ENCODE measurements around the gene POR. TPM values are rescaled to one million over a fixed set of nuclear protein-coding genes. Genes with fewer than 3 reads are reported as not detected.
A peak's percentile ranks its signal among the peaks of the same experiment; 100 is the strongest.
"Not testable (repeated sequence)": the region's sequence is repeated elsewhere in the genome, so short reads cannot be mapped to it uniquely, and the experiment has no call there.

Gene POR
- total RNA-seq, 1 donor, result 90.7 TPM

- TF ChIP-seq, protein P1, sequence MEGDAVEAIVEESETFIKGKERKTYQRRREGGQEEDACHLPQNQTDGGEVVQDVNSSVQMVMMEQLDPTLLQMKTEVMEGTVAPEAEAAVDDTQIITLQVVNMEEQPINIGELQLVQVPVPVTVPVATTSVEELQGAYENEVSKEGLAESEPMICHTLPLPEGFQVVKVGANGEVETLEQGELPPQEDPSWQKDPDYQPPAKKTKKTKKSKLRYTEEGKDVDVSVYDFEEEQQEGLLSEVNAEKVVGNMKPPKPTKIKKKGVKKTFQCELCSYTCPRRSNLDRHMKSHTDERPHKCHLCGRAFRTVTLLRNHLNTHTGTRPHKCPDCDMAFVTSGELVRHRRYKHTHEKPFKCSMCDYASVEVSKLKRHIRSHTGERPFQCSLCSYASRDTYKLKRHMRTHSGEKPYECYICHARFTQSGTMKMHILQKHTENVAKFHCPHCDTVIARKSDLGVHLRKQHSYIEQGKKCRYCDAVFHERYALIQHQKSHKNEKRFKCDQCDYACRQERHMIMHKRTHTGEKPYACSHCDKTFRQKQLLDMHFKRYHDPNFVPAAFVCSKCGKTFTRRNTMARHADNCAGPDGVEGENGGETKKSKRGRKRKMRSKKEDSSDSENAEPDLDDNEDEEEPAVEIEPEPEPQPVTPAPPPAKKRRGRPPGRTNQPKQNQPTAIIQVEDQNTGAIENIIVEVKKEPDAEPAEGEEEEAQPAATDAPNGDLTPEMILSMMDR (IDR thresholded peaks at IDR 0.05; ENCODE audit: insufficient read depth, low read depth, low read length), result no peak
- no peak for DNase-seq (ENCODE audit: low read depth)
- H3K4me3 ChIP-seq (ENCODE audit: low read depth, low read length), result no peak overlapping the region
These were observed 27.1 kb upstream of the POR start for GRCh38 chr7:75887669-75888369.

DNA sequence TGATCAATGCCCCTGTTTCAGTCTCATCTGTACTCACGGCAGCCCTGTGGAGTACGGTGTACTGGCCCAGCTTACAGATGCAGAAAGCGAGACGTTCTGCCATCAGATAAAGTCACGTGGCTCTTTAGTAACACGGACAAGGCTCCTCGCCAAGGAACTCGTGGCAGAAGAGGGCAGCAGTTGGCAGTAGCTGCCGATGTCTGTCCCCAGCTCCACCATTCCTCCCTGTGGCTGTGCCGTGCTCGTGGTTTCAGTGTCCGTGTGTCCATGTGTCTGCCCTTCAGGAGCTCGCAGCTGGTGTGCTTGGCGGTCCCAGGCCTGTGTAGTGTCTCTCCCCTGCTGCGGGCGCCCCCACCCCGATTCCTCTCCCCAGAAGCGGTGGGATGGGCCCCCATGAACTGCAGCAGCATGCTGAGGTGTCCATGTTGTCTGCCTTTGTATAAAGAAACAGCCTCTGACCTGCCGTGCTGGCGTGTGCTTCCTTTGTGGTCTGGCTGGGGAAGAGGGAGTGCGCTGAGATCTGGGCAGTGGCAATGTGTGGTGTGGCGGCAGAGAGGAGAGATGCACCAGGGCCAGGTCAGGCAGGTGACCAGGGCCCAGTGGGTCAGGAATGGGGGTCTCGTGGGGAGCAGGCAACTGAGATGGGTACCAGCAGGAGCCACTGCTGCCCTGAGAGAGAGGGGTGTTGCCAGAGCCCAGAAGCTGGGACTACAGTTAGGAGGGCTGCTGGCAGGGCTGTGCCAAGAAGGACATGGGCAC is 26.3 kb upstream of the POR start:
- no peak for DNase-seq (ENCODE audit: low read depth)
- H3K4me3 ChIP-seq (ENCODE audit: low read depth, low read length), result no peak overlapping the region
- TF ChIP-seq, protein P1 (IDR thresholded peaks at IDR 0.05; ENCODE audit: insufficient read depth, low read depth, low read length), result no peak

GRCh38 chr7:75889223-75889825 is 25.6 kb upstream of the POR start:
- H3K4me3 ChIP-seq (ENCODE audit: low read depth, low read length), result no peak overlapping the region
- TF ChIP-seq, protein P1 (IDR thresholded peaks at IDR 0.05; ENCODE audit: insufficient read depth, low read depth, low read length), result no peak
- DNase-seq (ENCODE audit: low read depth), result no peak

DNA sequence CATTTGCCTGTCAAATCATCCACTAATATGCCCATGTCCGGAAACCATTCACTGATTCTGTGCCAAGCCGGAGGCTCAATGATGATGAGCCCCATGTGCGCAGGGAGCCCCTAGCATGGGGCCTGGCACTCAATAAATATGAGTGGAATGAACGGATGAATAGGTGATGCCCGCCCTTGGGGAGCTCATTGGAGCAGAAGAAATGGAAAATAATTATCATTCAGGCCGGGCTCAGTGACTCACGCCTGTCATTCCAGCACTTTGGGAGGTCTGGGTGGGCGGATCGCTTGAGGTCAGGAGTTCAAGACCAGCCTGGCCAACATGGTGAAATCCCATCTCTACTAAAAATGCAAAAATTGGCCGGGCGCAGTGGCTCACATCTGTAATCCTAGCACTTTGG is 25.1 kb upstream of the POR start:
- TF ChIP-seq, protein P1 (IDR thresholded peaks at IDR 0.05; ENCODE audit: insufficient read depth, low read depth, low read length), result no peak
- DNase-seq (ENCODE audit: low read depth), result peak; percentile 30
- H3K4me3 ChIP-seq (ENCODE audit: low read depth, low read length), result no peak overlapping the region

DNA sequence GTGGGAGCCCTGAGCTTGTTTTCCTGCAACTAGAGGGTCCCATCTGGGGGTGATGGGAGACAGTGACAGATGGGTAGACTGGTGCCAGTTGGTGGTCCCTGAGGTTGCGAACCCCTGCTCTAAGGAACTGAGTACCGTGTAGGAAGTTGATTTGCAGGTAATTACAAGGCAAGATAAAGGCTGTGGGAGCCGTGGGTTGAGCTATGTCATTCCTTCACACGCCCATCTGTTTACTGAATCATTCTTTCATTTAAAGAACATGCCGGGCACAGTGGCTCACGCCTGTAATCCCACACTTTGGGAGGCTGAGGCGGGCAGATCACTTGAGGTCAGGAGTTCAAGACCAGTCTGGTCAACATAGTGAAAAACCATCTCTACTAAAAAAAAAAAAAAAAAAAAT is 23.7 kb upstream of the POR start:
- H3K4me3 ChIP-seq (ENCODE audit: low read depth, low read length); DNase-seq (ENCODE audit: low read depth): not testable (repeated sequence)

DNA sequence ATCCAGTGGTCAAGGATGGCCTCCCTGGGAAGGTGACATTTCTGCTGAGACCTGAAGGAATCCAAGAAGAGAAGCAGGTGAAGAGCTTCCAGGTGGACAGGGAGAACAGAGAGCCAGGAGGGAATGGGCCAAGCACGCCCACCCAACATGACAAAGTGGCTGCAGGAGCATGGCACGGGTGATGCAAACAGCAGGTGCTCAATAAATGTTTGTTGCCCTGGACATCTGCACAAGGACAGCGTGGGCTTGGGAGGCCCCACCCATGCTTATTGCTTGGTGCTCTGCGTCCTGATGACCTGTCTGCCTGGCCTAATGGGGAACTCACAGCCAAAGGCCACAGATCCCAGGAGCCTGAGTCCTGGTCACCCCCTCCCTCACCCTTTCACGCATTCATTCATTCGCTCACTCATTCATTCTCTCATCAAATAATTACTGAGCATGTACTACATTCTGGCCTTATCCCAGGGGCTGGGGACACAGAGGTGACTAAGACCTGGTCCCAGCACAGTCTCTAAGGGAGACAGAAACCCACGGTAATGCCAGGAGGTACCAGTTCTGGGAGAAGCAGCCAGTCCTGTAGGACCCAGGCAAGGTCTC is 23.0 kb upstream of the POR start:
- TF ChIP-seq, protein P1 (IDR thresholded peaks at IDR 0.05; ENCODE audit: insufficient read depth, low read depth, low read length), result no peak
- no peak overlapping the region for H3K4me3 ChIP-seq (ENCODE audit: low read depth, low read length)
- no peak for DNase-seq (ENCODE audit: low read depth)
